ENCODE measurements around the gene IGF2BP1. TPM values are rescaled to one million over a fixed set of nuclear protein-coding genes. Genes with fewer than 3 reads are reported as not detected.

IGF2BP1 gene
- total and polyA plus RNA-seq, 7 donors = 0.14 to 0.36 (median 0.20) TPM; not detected in 4

GRCh38 chr17:48972749-48973097 is 24.5 kb upstream of the IGF2BP1 start:
- no peak for DNase-seq
- Histone ChIP-seq H3K9me3 (no peaks in the 10 kb centered on the region), H3K4me3 (no peak overlapping the region), H3K27me3 (peaks cover 0 to 7% (median 0%) of the 10 kb centered on the region in 3 donors), H3K36me3 (no peaks in the 10 kb centered on the region), H3K4me1 (peaks cover 0 to 14% (median 12%) of the 10 kb centered on the region in 4 donors), H3K27ac (peak overlapping the region in 3 of 4 donors; percentile 44 to 74 (median 60))
- TF ChIP-seq POLR2A (IDR thresholded peaks at IDR 0.05) = no peak
- TF ChIP-seq EP300 (IDR thresholded peaks at IDR 0.05) = no peak
- TF ChIP-seq POLR2AphosphoS5 (IDR thresholded peaks at IDR 0.05) = no peak
- TF ChIP-seq, protein P1, sequence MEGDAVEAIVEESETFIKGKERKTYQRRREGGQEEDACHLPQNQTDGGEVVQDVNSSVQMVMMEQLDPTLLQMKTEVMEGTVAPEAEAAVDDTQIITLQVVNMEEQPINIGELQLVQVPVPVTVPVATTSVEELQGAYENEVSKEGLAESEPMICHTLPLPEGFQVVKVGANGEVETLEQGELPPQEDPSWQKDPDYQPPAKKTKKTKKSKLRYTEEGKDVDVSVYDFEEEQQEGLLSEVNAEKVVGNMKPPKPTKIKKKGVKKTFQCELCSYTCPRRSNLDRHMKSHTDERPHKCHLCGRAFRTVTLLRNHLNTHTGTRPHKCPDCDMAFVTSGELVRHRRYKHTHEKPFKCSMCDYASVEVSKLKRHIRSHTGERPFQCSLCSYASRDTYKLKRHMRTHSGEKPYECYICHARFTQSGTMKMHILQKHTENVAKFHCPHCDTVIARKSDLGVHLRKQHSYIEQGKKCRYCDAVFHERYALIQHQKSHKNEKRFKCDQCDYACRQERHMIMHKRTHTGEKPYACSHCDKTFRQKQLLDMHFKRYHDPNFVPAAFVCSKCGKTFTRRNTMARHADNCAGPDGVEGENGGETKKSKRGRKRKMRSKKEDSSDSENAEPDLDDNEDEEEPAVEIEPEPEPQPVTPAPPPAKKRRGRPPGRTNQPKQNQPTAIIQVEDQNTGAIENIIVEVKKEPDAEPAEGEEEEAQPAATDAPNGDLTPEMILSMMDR (IDR thresholded peaks at IDR 0.05) = no peak
- intact Hi-C loops (cut with DNase I) = no loop called here
- WGBS, 2 donors = 80 to 86% methylated on average over 7 of the region's 7 CpGs

- peaks cover 0 to 14% (median 12%) of the 10 kb centered on the region in 4 donors for H3K4me1 ChIP-seq
- peak; percentile 37 for DNase-seq
- 30 to 62% methylated on average over 3 of the region's 3 CpGs for WGBS, 2 donors
- no peak overlapping the region for H3K27ac ChIP-seq
- intact Hi-C loops (cut with DNase I) = no loop called here
- no peaks in the 10 kb centered on the region for H3K9me3 ChIP-seq
- peaks cover 0 to 2% (median 0%) of the 10 kb centered on the region in 3 donors for H3K27me3 ChIP-seq
- no peak overlapping the region for H3K4me3 ChIP-seq
- H3K36me3 ChIP-seq = no peaks in the 10 kb centered on the region
- TF ChIP-seq, protein P1 (IDR thresholded peaks at IDR 0.05) = no peak
- TF ChIP-seq POLR2AphosphoS5 (IDR thresholded peaks at IDR 0.05) = no peak
- no peak for TF ChIP-seq EP300 (IDR thresholded peaks at IDR 0.05)
- no peak for TF ChIP-seq POLR2A (IDR thresholded peaks at IDR 0.05)
Observed at GRCh38 chr17:48973806-48974205, 23.4 kb upstream of the IGF2BP1 start.

GRCh38 chr17:48981927-48982539 is 15.2 kb upstream of the IGF2BP1 start:
- Histone ChIP-seq H3K4me1 (no peaks in the 10 kb centered on the region), H3K4me3 (no peak overlapping the region), H3K9me3 (no peaks in the 10 kb centered on the region), H3K27me3 (peaks cover 0 to 30% (median 7%) of the 10 kb centered on the region in 3 donors), H3K27ac (no peak overlapping the region), H3K36me3 (no peaks in the 10 kb centered on the region)
- 66 to 67% methylated on average over 3 of the region's 3 CpGs for WGBS, 2 donors
- no peak for DNase-seq
- TF ChIP-seq POLR2AphosphoS5 (IDR thresholded peaks at IDR 0.05) (no peak), EP300 (IDR thresholded peaks at IDR 0.05) (no peak), POLR2A (IDR thresholded peaks at IDR 0.05) (no peak)
- TF ChIP-seq, protein P1 (IDR thresholded peaks at IDR 0.05) = no peak
- intact Hi-C loops (cut with DNase I) = no loop called here

DNA sequence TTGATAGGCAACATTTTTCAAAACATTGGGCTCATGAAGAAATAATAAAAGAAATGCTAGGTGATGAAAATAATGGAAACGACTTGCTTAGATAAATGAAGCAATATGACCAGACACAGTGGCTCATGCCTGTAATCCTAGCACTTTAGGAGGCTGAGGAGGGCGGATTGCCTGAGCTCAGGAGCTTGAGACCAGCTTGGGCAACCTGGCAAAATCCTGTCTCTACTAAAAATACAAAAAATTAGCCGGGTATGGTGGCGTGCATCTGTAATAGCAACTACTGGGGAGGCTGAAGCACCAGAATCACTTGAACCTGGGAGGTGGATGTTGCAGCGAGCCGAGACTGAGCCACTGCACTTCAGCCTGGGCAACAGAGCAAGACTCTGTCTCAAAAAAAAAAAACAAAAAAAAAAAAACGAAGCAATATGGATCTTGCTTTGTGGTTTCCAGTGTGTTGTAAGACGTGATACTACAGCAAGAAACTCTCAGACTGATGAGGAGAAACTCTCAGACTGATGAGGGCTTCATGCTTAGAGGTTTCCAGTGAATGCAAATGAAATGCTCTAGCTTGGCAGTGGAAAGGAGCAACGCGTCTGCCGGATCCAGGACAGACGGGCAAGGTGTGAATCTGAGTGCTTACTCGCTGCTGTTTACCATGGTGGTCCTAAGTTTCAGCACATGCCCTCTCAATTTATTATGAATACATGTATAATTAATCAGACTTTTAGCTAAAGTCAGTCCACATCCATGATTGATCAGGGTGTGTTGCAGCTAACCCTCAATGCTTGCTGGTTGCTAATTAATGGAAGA is 11.5 kb upstream of the IGF2BP1 start:
- no peak for DNase-seq
- 43 to 76% methylated on average over 13 of the region's 13 CpGs for WGBS, 2 donors
- intact Hi-C loops (cut with DNase I) = no loop called here

More for the DNA sequence above, 11.5 kb upstream of the IGF2BP1 start:
- Histone ChIP-seq H3K27ac (no peak overlapping the region), H3K36me3 (no peaks in the 10 kb centered on the region), H3K27me3 (peaks cover 0 to 63% (median 29%) of the 10 kb centered on the region in 3 donors), H3K4me1 (no peaks in the 10 kb centered on the region), H3K9me3 (no peaks in the 10 kb centered on the region), H3K4me3 (no peak overlapping the region)
- TF ChIP-seq, protein P1 (IDR thresholded peaks at IDR 0.05) = no peak
- TF ChIP-seq EP300 (IDR thresholded peaks at IDR 0.05) (no peak), POLR2A (IDR thresholded peaks at IDR 0.05) (no peak), POLR2AphosphoS5 (IDR thresholded peaks at IDR 0.05) (no peak)

All from sigmoid colon (tissue), 7 donors.